Neural progenitor cell (in vitro differentiated cells): ENCODE measurements around the gene ARF3.

Experiments used
- CTCF ChIP-seq: fragments of 200-600 bp; sonication (generic); IDR thresholded peaks from 2 replicates; pipeline ENCODE4 v1.5.1; 2017; ENCODE audit warnings: antibody characterized with exemption, mild to moderate bottlenecking
- EZH2 ChIP-seq: fragments of 200-600 bp; sonication (generic); IDR thresholded peaks from 2 replicates; pipeline ENCODE4 v1.6.1; 2017; ENCODE audit warnings: antibody characterized with exemption, mild to moderate bottlenecking, moderate library complexity

GRCh38 chr12:48978741-48979601, 21.7 kb upstream of the ARF3 start:
- TF ChIP-seq CTCF (no peak), EZH2 (peak; percentile 60)
